ENCODE results near the gene ATG16L2. TPM values are rescaled to one million over a fixed set of nuclear protein-coding genes. Genes with fewer than 3 reads are reported as not detected.
A peak's percentile ranks its signal among the peaks of the same experiment; 100 is the strongest.

Gene ATG16L2
- total RNA-seq, 1 experiment from 2014 or later = 22.2 TPM

GRCh38 chr11:72813740-72814285 is 398 bp upstream of the ATG16L2 start:
- POLR2A ChIA-PET = interaction anchor here (1.4 kb wide), 1 partner anchor 20 kb away, joined by 5 read pairs; the partner anchor contains the start of gene STARD10
- TF ChIP-seq GTF2I (CRISPR knock-in tag; conservative IDR thresholded peaks at IDR 0.05) = no peak
- no peak; the same call in 1 of the 2 replicates for TF ChIP-seq ZNF138 (CRISPR knock-in tag; conservative IDR thresholded peaks at IDR 0.05)
- TF ChIP-seq ZNF532 (CRISPR knock-in tag; IDR thresholded peaks at IDR 0.05; ENCODE audit: borderline replicate concordance) = no peak
- no peak for TF ChIP-seq OVOL2 (CRISPR knock-in tag; IDR thresholded peaks at IDR 0.05; ENCODE audit: borderline replicate concordance)
- TF ChIP-seq ESRRA (CRISPR knock-in tag; IDR thresholded peaks at IDR 0.05; ENCODE audit: borderline replicate concordance) = no peak
- TF ChIP-seq, protein P1, sequence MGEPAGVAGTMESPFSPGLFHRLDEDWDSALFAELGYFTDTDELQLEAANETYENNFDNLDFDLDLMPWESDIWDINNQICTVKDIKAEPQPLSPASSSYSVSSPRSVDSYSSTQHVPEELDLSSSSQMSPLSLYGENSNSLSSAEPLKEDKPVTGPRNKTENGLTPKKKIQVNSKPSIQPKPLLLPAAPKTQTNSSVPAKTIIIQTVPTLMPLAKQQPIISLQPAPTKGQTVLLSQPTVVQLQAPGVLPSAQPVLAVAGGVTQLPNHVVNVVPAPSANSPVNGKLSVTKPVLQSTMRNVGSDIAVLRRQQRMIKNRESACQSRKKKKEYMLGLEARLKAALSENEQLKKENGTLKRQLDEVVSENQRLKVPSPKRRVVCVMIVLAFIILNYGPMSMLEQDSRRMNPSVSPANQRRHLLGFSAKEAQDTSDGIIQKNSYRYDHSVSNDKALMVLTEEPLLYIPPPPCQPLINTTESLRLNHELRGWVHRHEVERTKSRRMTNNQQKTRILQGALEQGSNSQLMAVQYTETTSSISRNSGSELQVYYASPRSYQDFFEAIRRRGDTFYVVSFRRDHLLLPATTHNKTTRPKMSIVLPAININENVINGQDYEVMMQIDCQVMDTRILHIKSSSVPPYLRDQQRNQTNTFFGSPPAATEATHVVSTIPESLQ (CRISPR knock-in tag; IDR thresholded peaks at IDR 0.05) = no peak
- TF ChIP-seq, protein P2, sequence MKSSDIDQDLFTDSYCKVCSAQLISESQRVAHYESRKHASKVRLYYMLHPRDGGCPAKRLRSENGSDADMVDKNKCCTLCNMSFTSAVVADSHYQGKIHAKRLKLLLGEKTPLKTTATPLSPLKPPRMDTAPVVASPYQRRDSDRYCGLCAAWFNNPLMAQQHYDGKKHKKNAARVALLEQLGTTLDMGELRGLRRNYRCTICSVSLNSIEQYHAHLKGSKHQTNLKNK (CRISPR knock-in tag; IDR thresholded peaks at IDR 0.05) = no peak
- peak; percentile 77 for TF ChIP-seq CREB1 (CRISPR knock-in tag; IDR thresholded peaks at IDR 0.05)
- no peak for TF ChIP-seq ATF1 (CRISPR knock-in tag; IDR thresholded peaks at IDR 0.05)
- no peak for TF ChIP-seq ZNF219 (CRISPR knock-in tag; IDR thresholded peaks at IDR 0.05; ENCODE audit: borderline replicate concordance)
- TF ChIP-seq PRRX2 (CRISPR knock-in tag; IDR thresholded peaks at IDR 0.05) = no peak
- peak; percentile 75; the same call in 1 of the 2 replicates for TF ChIP-seq ETV6 (CRISPR knock-in tag; IDR thresholded peaks at IDR 0.05)
- TF ChIP-seq, protein P3, sequence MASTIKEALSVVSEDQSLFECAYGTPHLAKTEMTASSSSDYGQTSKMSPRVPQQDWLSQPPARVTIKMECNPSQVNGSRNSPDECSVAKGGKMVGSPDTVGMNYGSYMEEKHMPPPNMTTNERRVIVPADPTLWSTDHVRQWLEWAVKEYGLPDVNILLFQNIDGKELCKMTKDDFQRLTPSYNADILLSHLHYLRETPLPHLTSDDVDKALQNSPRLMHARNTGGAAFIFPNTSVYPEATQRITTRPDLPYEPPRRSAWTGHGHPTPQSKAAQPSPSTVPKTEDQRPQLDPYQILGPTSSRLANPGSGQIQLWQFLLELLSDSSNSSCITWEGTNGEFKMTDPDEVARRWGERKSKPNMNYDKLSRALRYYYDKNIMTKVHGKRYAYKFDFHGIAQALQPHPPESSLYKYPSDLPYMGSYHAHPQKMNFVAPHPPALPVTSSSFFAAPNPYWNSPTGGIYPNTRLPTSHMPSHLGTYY (CRISPR knock-in tag; IDR thresholded peaks at IDR 0.05) = no peak
- TF ChIP-seq ZNF263 (CRISPR knock-in tag; IDR thresholded peaks at IDR 0.05; ENCODE audit: low read depth) = peak; percentile 5; the same call in 1 of the 2 replicates
- 0 out of 2 replicates have a peak, but pooled peaks have one; percentile 17 for TF ChIP-seq FOXP1 (CRISPR knock-in tag; IDR thresholded peaks at IDR 0.05; ENCODE audit: borderline replicate concordance)
- no peak for TF ChIP-seq ZNF512 (CRISPR knock-in tag; IDR thresholded peaks at IDR 0.05; ENCODE audit: borderline replicate concordance)
- TF ChIP-seq NFYB (CRISPR knock-in tag; conservative IDR thresholded peaks at IDR 0.05; ENCODE audit: low read depth) = no peak
- TF ChIP-seq MAX (CRISPR knock-in tag; IDR thresholded peaks at IDR 0.05) = peak; percentile 93
- no peak for TF ChIP-seq ZBTB21 (CRISPR knock-in tag; IDR thresholded peaks at IDR 0.05; ENCODE audit: borderline replicate concordance)
- TF ChIP-seq, protein P4, sequence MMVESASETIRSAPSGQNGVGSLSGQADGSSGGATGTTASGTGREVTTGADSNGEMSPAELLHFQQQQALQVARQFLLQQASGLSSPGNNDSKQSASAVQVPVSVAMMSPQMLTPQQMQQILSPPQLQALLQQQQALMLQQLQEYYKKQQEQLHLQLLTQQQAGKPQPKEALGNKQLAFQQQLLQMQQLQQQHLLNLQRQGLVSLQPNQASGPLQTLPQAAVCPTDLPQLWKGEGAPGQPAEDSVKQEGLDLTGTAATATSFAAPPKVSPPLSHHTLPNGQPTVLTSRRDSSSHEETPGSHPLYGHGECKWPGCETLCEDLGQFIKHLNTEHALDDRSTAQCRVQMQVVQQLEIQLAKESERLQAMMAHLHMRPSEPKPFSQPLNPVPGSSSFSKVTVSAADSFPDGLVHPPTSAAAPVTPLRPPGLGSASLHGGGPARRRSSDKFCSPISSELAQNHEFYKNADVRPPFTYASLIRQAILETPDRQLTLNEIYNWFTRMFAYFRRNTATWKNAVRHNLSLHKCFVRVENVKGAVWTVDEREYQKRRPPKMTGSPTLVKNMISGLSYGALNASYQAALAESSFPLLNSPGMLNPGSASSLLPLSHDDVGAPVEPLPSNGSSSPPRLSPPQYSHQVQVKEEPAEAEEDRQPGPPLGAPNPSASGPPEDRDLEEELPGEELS (CRISPR knock-in tag; IDR thresholded peaks at IDR 0.05) = peak; percentile 39; the same call in 1 of the 2 replicates
- no peak for TF ChIP-seq FOXK1 (CRISPR knock-in tag; IDR thresholded peaks at IDR 0.05)
- TF ChIP-seq, protein P5, sequence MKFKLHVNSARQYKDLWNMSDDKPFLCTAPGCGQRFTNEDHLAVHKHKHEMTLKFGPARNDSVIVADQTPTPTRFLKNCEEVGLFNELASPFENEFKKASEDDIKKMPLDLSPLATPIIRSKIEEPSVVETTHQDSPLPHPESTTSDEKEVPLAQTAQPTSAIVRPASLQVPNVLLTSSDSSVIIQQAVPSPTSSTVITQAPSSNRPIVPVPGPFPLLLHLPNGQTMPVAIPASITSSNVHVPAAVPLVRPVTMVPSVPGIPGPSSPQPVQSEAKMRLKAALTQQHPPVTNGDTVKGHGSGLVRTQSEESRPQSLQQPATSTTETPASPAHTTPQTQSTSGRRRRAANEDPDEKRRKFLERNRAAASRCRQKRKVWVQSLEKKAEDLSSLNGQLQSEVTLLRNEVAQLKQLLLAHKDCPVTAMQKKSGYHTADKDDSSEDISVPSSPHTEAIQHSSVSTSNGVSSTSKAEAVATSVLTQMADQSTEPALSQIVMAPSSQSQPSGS (CRISPR knock-in tag; IDR thresholded peaks at IDR 0.05; ENCODE audit: borderline replicate concordance, low read depth) = no peak
- no peak for TF ChIP-seq ZNF317 (CRISPR knock-in tag; IDR thresholded peaks at IDR 0.05; ENCODE audit: borderline replicate concordance, low read depth)

More at GRCh38 chr11:72813740-72814285, 398 bp upstream of the ATG16L2 start:
- peak; percentile 18 for ATAC-seq
- H3K27ac Mint-ChIP-seq = peak overlapping the region; percentile 90; the same call in 1 of the 2 replicates
- H3K27me3 Mint-ChIP-seq (ENCODE audit: low read depth) = peaks cover 22% of the 10 kb centered on the region
- no peak for DNase-seq (ENCODE audit: low spot score)
- peak overlapping the region; percentile 90 for H3K4me3 Mint-ChIP-seq
- peaks cover 26% of the 10 kb centered on the region for H3K4me1 Mint-ChIP-seq
- no peaks in the 10 kb centered on the region for H3K9me3 Mint-ChIP-seq
- H3K36me3 Mint-ChIP-seq = peaks cover 3% of the 10 kb centered on the region; the same call in 1 of the 2 replicates
- CTCF ChIA-PET = interaction anchor here (1.1 to 4.0 kb wide), 17 partner anchors 8 to 476 kb away, joined by 4 to 54 read pairs (median 7); partner anchors contain the start of gene STARD10
